Measurements from ENCODE around the gene MYO18B.

The MYO18B gene

DNA sequence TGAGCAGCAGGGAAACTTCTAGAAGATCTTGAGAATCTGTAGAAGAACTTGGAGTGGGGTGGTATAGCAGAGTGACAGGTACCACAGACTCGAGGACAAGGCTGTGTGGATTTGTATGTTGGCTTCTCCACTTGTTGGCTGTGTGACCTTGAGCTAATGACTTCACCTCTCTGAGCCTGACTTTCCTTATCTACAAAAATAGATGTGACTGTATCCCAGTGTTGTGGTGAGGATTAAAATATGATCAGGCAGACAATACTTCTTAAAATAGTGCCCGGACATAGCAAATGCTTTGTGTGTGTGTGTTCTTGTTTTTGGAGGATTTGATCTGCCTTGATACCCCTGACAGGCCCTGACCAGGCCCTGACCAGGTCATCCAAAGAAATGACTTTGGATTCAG, 40.8 kb downstream of the MYO18B start:
- Histone ChIP-seq H3K4me1 (no peaks in the 10 kb centered on the region), H3K27me3 (peaks cover 0 to 6% of the 10 kb centered on the region in 2 donors), H3K36me3 (no peaks in the 10 kb centered on the region), H3K9me3 (no peaks in the 10 kb centered on the region), H3K4me3 (no peak overlapping the region), H3K27ac (no peak overlapping the region)
- TF ChIP-seq, protein P1, sequence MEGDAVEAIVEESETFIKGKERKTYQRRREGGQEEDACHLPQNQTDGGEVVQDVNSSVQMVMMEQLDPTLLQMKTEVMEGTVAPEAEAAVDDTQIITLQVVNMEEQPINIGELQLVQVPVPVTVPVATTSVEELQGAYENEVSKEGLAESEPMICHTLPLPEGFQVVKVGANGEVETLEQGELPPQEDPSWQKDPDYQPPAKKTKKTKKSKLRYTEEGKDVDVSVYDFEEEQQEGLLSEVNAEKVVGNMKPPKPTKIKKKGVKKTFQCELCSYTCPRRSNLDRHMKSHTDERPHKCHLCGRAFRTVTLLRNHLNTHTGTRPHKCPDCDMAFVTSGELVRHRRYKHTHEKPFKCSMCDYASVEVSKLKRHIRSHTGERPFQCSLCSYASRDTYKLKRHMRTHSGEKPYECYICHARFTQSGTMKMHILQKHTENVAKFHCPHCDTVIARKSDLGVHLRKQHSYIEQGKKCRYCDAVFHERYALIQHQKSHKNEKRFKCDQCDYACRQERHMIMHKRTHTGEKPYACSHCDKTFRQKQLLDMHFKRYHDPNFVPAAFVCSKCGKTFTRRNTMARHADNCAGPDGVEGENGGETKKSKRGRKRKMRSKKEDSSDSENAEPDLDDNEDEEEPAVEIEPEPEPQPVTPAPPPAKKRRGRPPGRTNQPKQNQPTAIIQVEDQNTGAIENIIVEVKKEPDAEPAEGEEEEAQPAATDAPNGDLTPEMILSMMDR (IDR thresholded peaks at IDR 0.05), result no peak
- DNase-seq, result no peak
- intact Hi-C loops (cut with DNase I; ENCODE audit: low total_unique reads), result no loop called here

DNA sequence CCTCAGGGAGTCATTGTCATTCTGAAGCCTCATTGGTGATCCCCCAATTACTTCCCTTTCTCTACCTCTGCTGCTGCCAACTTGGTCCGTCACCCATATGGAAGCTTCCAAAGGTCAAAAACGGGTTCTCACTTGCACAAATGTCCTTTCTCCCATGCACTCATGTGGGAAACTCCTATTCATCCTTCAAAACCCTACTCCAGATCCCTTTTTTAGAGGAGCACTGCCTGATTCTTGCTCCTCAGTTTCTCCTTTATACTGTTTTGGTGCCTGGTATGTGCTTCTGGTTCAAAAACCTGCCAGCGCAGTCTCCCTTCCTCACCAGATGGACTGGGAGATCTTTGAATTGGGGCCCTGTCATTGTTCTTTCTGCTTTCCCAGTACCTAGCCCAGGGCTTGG, 41.9 kb downstream of the MYO18B start:
- intact Hi-C loops (cut with DNase I; ENCODE audit: low total_unique reads), result no loop called here
- Histone ChIP-seq H3K36me3 (no peaks in the 10 kb centered on the region), H3K4me3 (no peak overlapping the region), H3K27me3 (peaks cover 0 to 6% of the 10 kb centered on the region in 2 donors), H3K9me3 (no peaks in the 10 kb centered on the region), H3K4me1 (no peaks in the 10 kb centered on the region), H3K27ac (no peak overlapping the region)
- DNase-seq, result no peak
- TF ChIP-seq, protein P1 (IDR thresholded peaks at IDR 0.05), result no peak

DNA sequence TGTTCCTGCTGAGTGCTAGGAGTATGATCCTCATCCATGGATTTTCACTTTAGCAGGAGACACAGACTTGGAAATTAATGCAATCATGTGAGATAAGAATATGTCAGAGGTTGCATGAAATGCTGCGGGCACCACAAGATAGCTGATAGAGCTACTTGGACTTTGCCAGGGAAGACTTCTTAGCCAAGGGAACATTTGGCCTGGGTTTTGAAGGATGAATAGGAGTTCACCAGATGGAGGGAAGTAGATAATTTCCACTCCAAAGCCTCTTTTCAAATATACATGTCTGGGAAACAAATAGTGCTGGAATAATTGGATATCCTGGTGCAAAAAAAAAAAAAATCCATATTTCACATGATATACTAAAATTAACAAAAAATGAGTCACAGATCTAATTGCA, 44.2 kb downstream of the MYO18B start:
- Histone ChIP-seq H3K4me1 (no peaks in the 10 kb centered on the region), H3K36me3 (no peaks in the 10 kb centered on the region), H3K27ac (no peak overlapping the region), H3K27me3 (no peaks in the 10 kb centered on the region), H3K9me3 (no peaks in the 10 kb centered on the region), H3K4me3 (no peak overlapping the region)
- intact Hi-C loops (cut with DNase I; ENCODE audit: low total_unique reads), result no loop called here
- DNase-seq, result no peak
- TF ChIP-seq, protein P1 (IDR thresholded peaks at IDR 0.05), result no peak

DNA sequence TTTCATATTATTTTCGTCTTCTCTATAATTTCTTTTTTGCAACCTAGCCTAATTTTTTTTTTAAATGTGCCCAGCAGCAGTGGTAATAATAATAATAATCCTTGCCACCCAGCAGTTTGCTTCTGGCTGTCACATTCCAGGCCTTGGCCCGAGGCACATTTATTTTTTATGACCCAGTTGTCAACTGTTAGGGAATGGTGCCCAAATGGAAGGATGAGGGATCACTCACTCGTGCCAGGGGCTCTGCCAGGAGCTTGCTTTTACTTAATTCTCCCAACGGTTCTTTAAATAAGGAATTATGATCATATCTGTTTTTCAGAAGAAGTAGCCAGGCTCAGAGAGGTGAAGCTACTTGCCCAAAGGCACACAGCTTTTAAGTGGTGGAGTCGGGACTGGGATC, 49.6 kb downstream of the MYO18B start:
- Histone ChIP-seq H3K36me3 (no peaks in the 10 kb centered on the region), H3K4me1 (no peaks in the 10 kb centered on the region), H3K4me3 (no peak overlapping the region), H3K27ac (no peak overlapping the region), H3K27me3 (no peaks in the 10 kb centered on the region), H3K9me3 (no peaks in the 10 kb centered on the region)
- TF ChIP-seq, protein P1 (IDR thresholded peaks at IDR 0.05), result no peak
- no peak for DNase-seq
- intact Hi-C loops (cut with DNase I; ENCODE audit: low total_unique reads), result no loop called here

DNA sequence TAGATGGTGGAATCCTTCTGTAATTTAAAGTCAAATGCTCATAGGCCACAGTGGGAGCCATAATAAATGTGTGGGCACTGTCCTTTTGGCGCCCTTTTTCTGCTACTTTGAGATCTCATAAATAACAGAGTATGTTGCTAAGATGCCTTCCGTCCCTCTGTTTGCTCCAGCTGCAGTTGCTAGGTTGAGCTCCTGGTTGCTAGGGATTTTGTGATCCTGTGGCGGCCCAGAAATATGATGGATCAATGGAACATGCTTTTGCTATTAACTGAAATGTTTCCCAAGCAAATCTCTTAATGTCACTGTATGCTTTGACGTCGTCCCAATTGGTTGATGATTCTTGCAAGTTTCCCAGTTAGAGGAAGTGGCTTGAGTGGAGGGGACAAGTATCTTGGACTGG, 53.5 kb downstream of the MYO18B start:
- TF ChIP-seq, protein P1 (IDR thresholded peaks at IDR 0.05), result no peak
- Histone ChIP-seq H3K4me3 (no peak overlapping the region), H3K27me3 (no peaks in the 10 kb centered on the region), H3K27ac (no peak overlapping the region), H3K36me3 (no peaks in the 10 kb centered on the region), H3K9me3 (no peaks in the 10 kb centered on the region), H3K4me1 (no peaks in the 10 kb centered on the region)
- intact Hi-C loops (cut with DNase I; ENCODE audit: low total_unique reads), result no loop called here
- DNase-seq, result no peak

Measured in tibial artery (tissue), 4 donors.